ENCODE measurements around the gene EXOC6.

DNA sequence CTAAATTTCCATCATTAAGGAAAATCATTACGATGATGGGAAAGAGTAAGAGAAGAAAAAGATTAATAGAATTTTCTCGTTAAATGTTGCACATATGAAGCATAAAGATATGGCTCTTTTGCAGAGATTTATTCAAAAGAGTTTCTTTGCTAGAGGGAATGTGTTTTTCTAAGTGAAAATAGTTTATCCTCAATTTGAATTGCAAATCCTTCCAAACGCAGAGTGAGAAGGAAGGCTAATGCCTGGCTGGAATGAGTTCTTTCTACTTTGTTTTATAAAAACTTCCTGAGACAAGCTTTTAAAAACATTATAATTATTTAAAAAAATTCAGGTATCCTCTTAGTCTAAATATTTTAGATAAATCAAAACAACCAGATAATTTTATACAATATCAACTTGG is 239.5 kb downstream of the EXOC6 start:
- TF ChIP-seq GATA3 (IDR thresholded peaks at IDR 0.05; ENCODE audit: low read depth, low read length) (no peak), GATA2 (IDR thresholded peaks at IDR 0.05; ENCODE audit: low read depth, low read length) (no peak)
